Stimulated activated CD8-positive, alpha-beta memory T cell treated with anti-CD3 and anti-CD28 coated beads, Interleukin-12 subunit alpha, Interleukin-12 subunit beta, amount 100 ng/mL, for 4 hours (primary cell): ENCODE results near the gene PARVG.

Source experiments
- DNase-seq: peaks from one replicate; pipeline ENCODE4 v3.0.0-alpha.2; 2020; ENCODE audit warnings: low read depth

The PARVG gene

GRCh38 chr22:44180706-44181032 is at the start of gene PARVG:
Gene PARVG, plus strand, starts transcription at chr22:44180925. Its CDS starts 2,405 bp downstream, at chr22:44183330.
- DNase-seq, result no peak

GRCh38 chr22:44131412-44131811 is 49.3 kb upstream of the PARVG start:
- no peak for DNase-seq

GRCh38 chr22:44131989-44132685 is 48.6 kb upstream of the PARVG start:
- no peak for DNase-seq

GRCh38 chr22:44132724-44133123 is 48.0 kb upstream of the PARVG start:
- no peak for DNase-seq

- DNase-seq, result no peak
These were observed 47.6 kb upstream of the PARVG start for GRCh38 chr22:44133161-44133560.

GRCh38 chr22:44133901-44134571 is 46.7 kb upstream of the PARVG start:
- DNase-seq, result no peak

GRCh38 chr22:44136112-44136511 is 44.6 kb upstream of the PARVG start:
- DNase-seq, result no peak

- DNase-seq, result no peak
These were observed 43.9 kb upstream of the PARVG start for GRCh38 chr22:44136786-44137185.

GRCh38 chr22:44137415-44137814 is 43.3 kb upstream of the PARVG start:
- no peak for DNase-seq

- DNase-seq, result no peak
These were observed 41.0 kb upstream of the PARVG start for GRCh38 chr22:44139773-44140172.

- no peak for DNase-seq
These were observed 38.2 kb upstream of the PARVG start for GRCh38 chr22:44142421-44143104.

GRCh38 chr22:44143105-44143474 is 37.6 kb upstream of the PARVG start:
- DNase-seq, result no peak

- DNase-seq, result no peak
These were observed 37.1 kb upstream of the PARVG start for GRCh38 chr22:44143579-44143978.

- DNase-seq, result no peak
These were observed 36.6 kb upstream of the PARVG start for GRCh38 chr22:44144046-44144569.

- DNase-seq, result no peak
These were observed 35.2 kb upstream of the PARVG start for GRCh38 chr22:44145544-44145943.

- no peak for DNase-seq
These were observed 34.5 kb upstream of the PARVG start for GRCh38 chr22:44146088-44146861.

- no peak for DNase-seq
These were observed 33.6 kb upstream of the PARVG start for GRCh38 chr22:44147008-44147645.

GRCh38 chr22:44147821-44148574 is 32.7 kb upstream of the PARVG start:
- no peak for DNase-seq

- DNase-seq, result no peak
These were observed 29.0 kb upstream of the PARVG start for GRCh38 chr22:44151676-44152075.

- DNase-seq, result no peak
These were observed 27.0 kb upstream of the PARVG start for GRCh38 chr22:44153710-44154109.

GRCh38 chr22:44154436-44154942 is 26.2 kb upstream of the PARVG start:
- DNase-seq, result no peak
